Measurements from ENCODE around the gene THAP12. TPM values are rescaled to one million over a fixed set of nuclear protein-coding genes. Genes with fewer than 3 reads are reported as not detected.

Gene THAP12
- polyA plus RNA-seq, 2 donors = 5.5 to 6.6 TPM

- 52 to 56% methylated on average over 2 of the region's 2 CpGs for WGBS, 2 donors
- Histone ChIP-seq H3K27me3 (ENCODE audit: control insufficient read depth in 1 of 2, insufficient read depth in 2 of 2, low read length in 2 of 2) (no peaks in the 10 kb centered on the region), H3K4me1 (ENCODE audit: control insufficient read depth in 2 of 2, insufficient read depth in 2 of 2, low read length in 1 of 2) (no peaks in the 10 kb centered on the region), H3K27ac (ENCODE audit: low read depth in 2 of 2, low read length in 1 of 2) (no peak overlapping the region), H3K4me3 (ENCODE audit: low read depth in 1 of 2, low read length in 2 of 2) (no peak overlapping the region), H3K9me3 (ENCODE audit: control insufficient read depth in 2 of 2, insufficient read depth in 1 of 2, low read depth in 1 of 2, low read length in 1 of 2) (no peaks in the 10 kb centered on the region), H3K36me3 (ENCODE audit: control insufficient read depth in 2 of 2, insufficient read depth in 2 of 2, low read length in 1 of 2) (no peaks in the 10 kb centered on the region)
Observed at GRCh38 chr11:76361776-76362175, 19.2 kb downstream of the THAP12 start.

GRCh38 chr11:76361374-76361773, 19.6 kb downstream of the THAP12 start:
- no peak overlapping the region for H3K27ac ChIP-seq (ENCODE audit: low read depth in 2 of 2, low read length in 1 of 2)
- H3K36me3 ChIP-seq (ENCODE audit: control insufficient read depth in 2 of 2, insufficient read depth in 2 of 2, low read length in 1 of 2) = no peaks in the 10 kb centered on the region
- no peaks in the 10 kb centered on the region for H3K4me1 ChIP-seq (ENCODE audit: control insufficient read depth in 2 of 2, insufficient read depth in 2 of 2, low read length in 1 of 2)
- no peaks in the 10 kb centered on the region for H3K27me3 ChIP-seq (ENCODE audit: control insufficient read depth in 1 of 2, insufficient read depth in 2 of 2, low read length in 2 of 2)
- H3K9me3 ChIP-seq (ENCODE audit: control insufficient read depth in 2 of 2, insufficient read depth in 1 of 2, low read depth in 1 of 2, low read length in 1 of 2) = no peaks in the 10 kb centered on the region
- no peak overlapping the region for H3K4me3 ChIP-seq (ENCODE audit: low read depth in 1 of 2, low read length in 2 of 2)

GRCh38 chr11:76355172-76355571, 25.8 kb downstream of the THAP12 start:
- Histone ChIP-seq H3K36me3 (ENCODE audit: control insufficient read depth in 2 of 2, insufficient read depth in 2 of 2, low read length in 1 of 2) (peaks cover 6 to 14% of the 10 kb centered on the region in 2 donors), H3K4me3 (ENCODE audit: low read depth in 1 of 2, low read length in 2 of 2) (no peak overlapping the region), H3K4me1 (ENCODE audit: control insufficient read depth in 2 of 2, insufficient read depth in 2 of 2, low read length in 1 of 2) (no peaks in the 10 kb centered on the region), H3K27ac (ENCODE audit: low read depth in 2 of 2, low read length in 1 of 2) (no peak overlapping the region), H3K9me3 (ENCODE audit: control insufficient read depth in 2 of 2, insufficient read depth in 1 of 2, low read depth in 1 of 2, low read length in 1 of 2) (peaks cover 0 to 3% of the 10 kb centered on the region in 2 donors), H3K27me3 (ENCODE audit: control insufficient read depth in 1 of 2, insufficient read depth in 2 of 2, low read length in 2 of 2) (no peaks in the 10 kb centered on the region)
- WGBS, 2 donors = 95 to 100% methylated on average over 1 of the region's 1 CpG

- 74 to 92% methylated on average over 3 of the region's 3 CpGs for WGBS, 2 donors
- H3K4me1 ChIP-seq (ENCODE audit: control insufficient read depth in 2 of 2, insufficient read depth in 2 of 2, low read length in 1 of 2) = no peaks in the 10 kb centered on the region
- H3K27me3 ChIP-seq (ENCODE audit: control insufficient read depth in 1 of 2, insufficient read depth in 2 of 2, low read length in 2 of 2) = no peaks in the 10 kb centered on the region
- no peaks in the 10 kb centered on the region for H3K9me3 ChIP-seq (ENCODE audit: control insufficient read depth in 2 of 2, insufficient read depth in 1 of 2, low read depth in 1 of 2, low read length in 1 of 2)
- no peak overlapping the region for H3K27ac ChIP-seq (ENCODE audit: low read depth in 2 of 2, low read length in 1 of 2)
- no peak overlapping the region for H3K4me3 ChIP-seq (ENCODE audit: low read depth in 1 of 2, low read length in 2 of 2)
- H3K36me3 ChIP-seq (ENCODE audit: control insufficient read depth in 2 of 2, insufficient read depth in 2 of 2, low read length in 1 of 2) = peaks cover 0 to 3% of the 10 kb centered on the region in 2 donors
Observed at GRCh38 chr11:76348348-76348747, 32.6 kb downstream of the THAP12 start.

- 38 to 40% methylated on average over 2 of the region's 2 CpGs for WGBS, 2 donors
Observed at GRCh38 chr11:76347466-76347865, 33.5 kb downstream of the THAP12 start.

GRCh38 chr11:76339221-76339620, 41.7 kb downstream of the THAP12 start:
- 56 to 57% methylated on average over 6 of the region's 6 CpGs for WGBS, 2 donors
- Histone ChIP-seq H3K27ac (ENCODE audit: low read depth in 2 of 2, low read length in 1 of 2) (peak overlapping the region in 1 of 2 donors; percentile 7), H3K4me3 (ENCODE audit: low read depth in 1 of 2, low read length in 2 of 2) (no peak overlapping the region), H3K27me3 (ENCODE audit: control insufficient read depth in 1 of 2, insufficient read depth in 2 of 2, low read length in 2 of 2) (no peaks in the 10 kb centered on the region), H3K9me3 (ENCODE audit: control insufficient read depth in 2 of 2, insufficient read depth in 1 of 2, low read depth in 1 of 2, low read length in 1 of 2) (peaks cover 2 to 6% of the 10 kb centered on the region in 2 donors), H3K36me3 (ENCODE audit: control insufficient read depth in 2 of 2, insufficient read depth in 2 of 2, low read length in 1 of 2) (no peaks in the 10 kb centered on the region), H3K4me1 (ENCODE audit: control insufficient read depth in 2 of 2, insufficient read depth in 2 of 2, low read length in 1 of 2) (no peaks in the 10 kb centered on the region)

More at GRCh38 chr11:76347466-76347865, 33.5 kb downstream of the THAP12 start:
- Histone ChIP-seq H3K9me3 (ENCODE audit: control insufficient read depth in 2 of 2, insufficient read depth in 1 of 2, low read depth in 1 of 2, low read length in 1 of 2) (no peaks in the 10 kb centered on the region), H3K36me3 (ENCODE audit: control insufficient read depth in 2 of 2, insufficient read depth in 2 of 2, low read length in 1 of 2) (no peaks in the 10 kb centered on the region), H3K27ac (ENCODE audit: low read depth in 2 of 2, low read length in 1 of 2) (no peak overlapping the region), H3K27me3 (ENCODE audit: control insufficient read depth in 1 of 2, insufficient read depth in 2 of 2, low read length in 2 of 2) (no peaks in the 10 kb centered on the region), H3K4me1 (ENCODE audit: control insufficient read depth in 2 of 2, insufficient read depth in 2 of 2, low read length in 1 of 2) (no peaks in the 10 kb centered on the region), H3K4me3 (ENCODE audit: low read depth in 1 of 2, low read length in 2 of 2) (no peak overlapping the region)

- Histone ChIP-seq H3K27ac (ENCODE audit: low read depth in 2 of 2, low read length in 1 of 2) (no peak overlapping the region), H3K9me3 (ENCODE audit: control insufficient read depth in 2 of 2, insufficient read depth in 1 of 2, low read depth in 1 of 2, low read length in 1 of 2) (peaks cover 2 to 6% of the 10 kb centered on the region in 2 donors), H3K4me1 (ENCODE audit: control insufficient read depth in 2 of 2, insufficient read depth in 2 of 2, low read length in 1 of 2) (no peaks in the 10 kb centered on the region), H3K27me3 (ENCODE audit: control insufficient read depth in 1 of 2, insufficient read depth in 2 of 2, low read length in 2 of 2) (no peaks in the 10 kb centered on the region), H3K36me3 (ENCODE audit: control insufficient read depth in 2 of 2, insufficient read depth in 2 of 2, low read length in 1 of 2) (no peaks in the 10 kb centered on the region), H3K4me3 (ENCODE audit: low read depth in 1 of 2, low read length in 2 of 2) (no peak overlapping the region)
- 76 to 77% methylated on average over 4 of the region's 4 CpGs for WGBS, 2 donors
Observed at GRCh38 chr11:76337923-76338322, 43.0 kb downstream of the THAP12 start.

- H3K27ac ChIP-seq (ENCODE audit: low read depth in 2 of 2, low read length in 1 of 2) = no peak overlapping the region
- H3K36me3 ChIP-seq (ENCODE audit: control insufficient read depth in 2 of 2, insufficient read depth in 2 of 2, low read length in 1 of 2) = no peaks in the 10 kb centered on the region
- H3K27me3 ChIP-seq (ENCODE audit: control insufficient read depth in 1 of 2, insufficient read depth in 2 of 2, low read length in 2 of 2) = no peaks in the 10 kb centered on the region
- WGBS, 2 donors = 77 to 87% methylated on average over 1 of the region's 1 CpG
- no peaks in the 10 kb centered on the region for H3K4me1 ChIP-seq (ENCODE audit: control insufficient read depth in 2 of 2, insufficient read depth in 2 of 2, low read length in 1 of 2)
- peaks cover 2 to 6% of the 10 kb centered on the region in 2 donors for H3K9me3 ChIP-seq (ENCODE audit: control insufficient read depth in 2 of 2, insufficient read depth in 1 of 2, low read depth in 1 of 2, low read length in 1 of 2)
- H3K4me3 ChIP-seq (ENCODE audit: low read depth in 1 of 2, low read length in 2 of 2) = no peak overlapping the region
Observed at GRCh38 chr11:76337469-76337868, 43.5 kb downstream of the THAP12 start.

GRCh38 chr11:76336597-76336996, 44.3 kb downstream of the THAP12 start:
- Histone ChIP-seq H3K27ac (ENCODE audit: low read depth in 2 of 2, low read length in 1 of 2) (no peak overlapping the region), H3K4me3 (ENCODE audit: low read depth in 1 of 2, low read length in 2 of 2) (no peak overlapping the region), H3K4me1 (ENCODE audit: control insufficient read depth in 2 of 2, insufficient read depth in 2 of 2, low read length in 1 of 2) (no peaks in the 10 kb centered on the region), H3K36me3 (ENCODE audit: control insufficient read depth in 2 of 2, insufficient read depth in 2 of 2, low read length in 1 of 2) (no peaks in the 10 kb centered on the region), H3K9me3 (ENCODE audit: control insufficient read depth in 2 of 2, insufficient read depth in 1 of 2, low read depth in 1 of 2, low read length in 1 of 2) (peaks cover 2 to 6% of the 10 kb centered on the region in 2 donors), H3K27me3 (ENCODE audit: control insufficient read depth in 1 of 2, insufficient read depth in 2 of 2, low read length in 2 of 2) (no peaks in the 10 kb centered on the region)
- WGBS, 2 donors = 82 to 87% methylated on average over 2 of the region's 2 CpGs

- H3K27me3 ChIP-seq (ENCODE audit: control insufficient read depth in 1 of 2, insufficient read depth in 2 of 2, low read length in 2 of 2) = no peaks in the 10 kb centered on the region
- peaks cover 2 to 6% of the 10 kb centered on the region in 2 donors for H3K9me3 ChIP-seq (ENCODE audit: control insufficient read depth in 2 of 2, insufficient read depth in 1 of 2, low read depth in 1 of 2, low read length in 1 of 2)
- no peak overlapping the region for H3K4me3 ChIP-seq (ENCODE audit: low read depth in 1 of 2, low read length in 2 of 2)
- no peaks in the 10 kb centered on the region for H3K4me1 ChIP-seq (ENCODE audit: control insufficient read depth in 2 of 2, insufficient read depth in 2 of 2, low read length in 1 of 2)
- H3K36me3 ChIP-seq (ENCODE audit: control insufficient read depth in 2 of 2, insufficient read depth in 2 of 2, low read length in 1 of 2) = no peaks in the 10 kb centered on the region
- H3K27ac ChIP-seq (ENCODE audit: low read depth in 2 of 2, low read length in 1 of 2) = no peak overlapping the region
Observed at GRCh38 chr11:76335842-76336241, 45.1 kb downstream of the THAP12 start.
